SH-SY5Y (cell line): ENCODE measurements around the gene C5orf34.

ENCODE experiments used
- GATA2 ChIP-seq: IDR thresholded peaks from 2 replicates; pipeline ENCODE4 v1.6.1; 2011; ENCODE audit warnings: mild to moderate bottlenecking, low read depth, low read length
- GATA3 ChIP-seq: IDR thresholded peaks from 2 replicates; pipeline ENCODE4 v1.6.1; 2011; ENCODE audit warnings: low read depth, mild to moderate bottlenecking, low read length, moderate library complexity

- TF ChIP-seq GATA3 = no peak
- no peak for TF ChIP-seq GATA2
These were observed 28.5 kb upstream of the C5orf34 start for GRCh38 chr5:43543434-43543833.
